Rectal smooth muscle tissue (tissue), 1 donor: ENCODE data around the gene ZBTB25.

Experiments
- H3K27ac ChIP-seq: one replicate; pipeline ENCODE4 v1.7.0; 2013; ENCODE audit warnings: low read depth, low read length, inconsistent platforms
- H3K27me3 ChIP-seq: one replicate; pipeline ENCODE4 v1.7.0; 2013; ENCODE audit warnings: low read length; ENCODE audit not compliant: control insufficient read depth, insufficient read depth
- H3K36me3 ChIP-seq: one replicate; pipeline ENCODE4 v1.7.0; 2013; ENCODE audit warnings: low read length; ENCODE audit not compliant: control insufficient read depth, insufficient read depth
- H3K4me1 ChIP-seq: one replicate; pipeline ENCODE4 v1.7.0; 2013; ENCODE audit warnings: low read length; ENCODE audit not compliant: control insufficient read depth, insufficient read depth
- H3K4me3 ChIP-seq: one replicate; pipeline ENCODE4 v1.7.0; 2013; ENCODE audit warnings: low read length
- H3K9ac ChIP-seq: one replicate; pipeline ENCODE4 v1.7.0; 2013; ENCODE audit warnings: low read length

ZBTB25 gene

DNA sequence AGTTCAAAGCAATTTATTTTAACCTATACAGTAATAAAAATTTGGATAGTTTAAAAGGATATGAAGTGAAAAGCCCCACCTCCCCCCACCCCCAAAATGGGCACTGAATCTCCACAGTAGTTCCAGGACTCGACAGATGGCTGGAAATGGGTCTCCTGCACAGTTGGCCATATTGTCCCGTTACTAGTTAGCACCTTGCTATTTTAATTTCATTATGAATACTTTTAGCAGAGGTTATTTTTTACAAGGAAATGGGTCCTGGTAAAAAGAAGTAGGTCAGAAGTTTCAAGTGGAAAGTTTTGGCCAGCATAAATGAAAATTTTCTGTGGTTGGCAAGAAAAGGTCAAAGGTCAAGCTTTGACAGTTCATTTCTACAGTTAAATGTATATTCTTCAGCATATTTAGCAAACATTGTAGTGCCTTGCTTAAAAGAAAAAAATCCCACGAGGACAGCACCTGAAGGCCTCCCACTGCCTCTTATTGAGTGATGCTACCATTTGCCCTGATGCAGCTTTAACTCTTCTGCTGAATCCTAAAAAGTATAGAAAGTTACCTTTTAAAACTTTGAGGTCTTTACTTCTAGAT lies 87.2 kb downstream of the ZBTB25 start:
- H3K9ac ChIP-seq = no peak overlapping the region
- no peaks in the 10 kb centered on the region for H3K4me1 ChIP-seq
- no peak overlapping the region for H3K4me3 ChIP-seq
- no peak overlapping the region for H3K27ac ChIP-seq
- H3K27me3 ChIP-seq = no peaks in the 10 kb centered on the region
- peaks cover 15% of the 10 kb centered on the region for H3K36me3 ChIP-seq

DNA sequence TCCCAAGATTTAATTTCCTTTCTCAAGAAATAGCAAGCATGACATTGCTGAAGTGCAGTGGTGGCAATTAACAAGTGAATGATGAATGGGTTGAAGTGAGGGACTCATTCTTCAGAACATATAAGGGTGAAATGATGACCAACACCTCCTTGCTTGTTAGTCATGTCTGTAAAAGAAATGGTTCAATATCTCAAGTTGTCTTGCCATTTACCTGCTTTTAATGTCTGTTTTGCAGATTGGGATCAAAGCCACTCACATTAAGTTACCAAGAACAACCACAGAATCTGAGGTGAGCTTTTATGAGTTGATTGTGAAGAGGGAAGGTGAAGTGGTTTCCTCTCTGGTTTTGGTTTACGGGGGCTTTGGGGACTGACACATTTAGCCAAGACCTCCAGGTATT lies 91.4 kb downstream of the ZBTB25 start:
- H3K36me3 ChIP-seq = peaks cover 2% of the 10 kb centered on the region
- no peak overlapping the region for H3K27ac ChIP-seq
- H3K27me3 ChIP-seq = no peaks in the 10 kb centered on the region
- H3K9ac ChIP-seq = no peak overlapping the region
- no peak overlapping the region for H3K4me3 ChIP-seq
- H3K4me1 ChIP-seq = no peaks in the 10 kb centered on the region

DNA sequence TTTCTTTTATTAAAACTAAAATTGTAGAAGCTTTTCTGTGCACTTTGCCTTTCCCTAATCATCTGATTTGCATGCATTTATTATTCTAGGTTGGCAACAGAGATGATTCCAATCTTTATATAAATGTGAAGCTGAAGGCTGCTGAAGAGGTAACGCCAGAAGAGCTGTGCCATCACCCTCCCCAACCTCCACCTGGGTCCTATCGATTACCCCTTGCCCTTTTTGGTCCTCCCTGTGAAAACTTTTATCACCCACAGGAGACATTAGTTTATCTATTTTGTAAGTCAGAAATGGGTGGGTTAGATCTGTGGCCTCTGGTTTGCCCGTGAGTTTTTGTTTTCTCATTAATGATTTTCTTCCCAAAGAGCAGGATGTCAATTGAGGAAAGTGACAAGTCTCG lies 92.6 kb downstream of the ZBTB25 start:
- Histone ChIP-seq H3K9ac (no peak overlapping the region), H3K27me3 (no peaks in the 10 kb centered on the region), H3K36me3 (peaks cover 2% of the 10 kb centered on the region), H3K4me1 (no peaks in the 10 kb centered on the region), H3K27ac (no peak overlapping the region), H3K4me3 (no peak overlapping the region)

DNA sequence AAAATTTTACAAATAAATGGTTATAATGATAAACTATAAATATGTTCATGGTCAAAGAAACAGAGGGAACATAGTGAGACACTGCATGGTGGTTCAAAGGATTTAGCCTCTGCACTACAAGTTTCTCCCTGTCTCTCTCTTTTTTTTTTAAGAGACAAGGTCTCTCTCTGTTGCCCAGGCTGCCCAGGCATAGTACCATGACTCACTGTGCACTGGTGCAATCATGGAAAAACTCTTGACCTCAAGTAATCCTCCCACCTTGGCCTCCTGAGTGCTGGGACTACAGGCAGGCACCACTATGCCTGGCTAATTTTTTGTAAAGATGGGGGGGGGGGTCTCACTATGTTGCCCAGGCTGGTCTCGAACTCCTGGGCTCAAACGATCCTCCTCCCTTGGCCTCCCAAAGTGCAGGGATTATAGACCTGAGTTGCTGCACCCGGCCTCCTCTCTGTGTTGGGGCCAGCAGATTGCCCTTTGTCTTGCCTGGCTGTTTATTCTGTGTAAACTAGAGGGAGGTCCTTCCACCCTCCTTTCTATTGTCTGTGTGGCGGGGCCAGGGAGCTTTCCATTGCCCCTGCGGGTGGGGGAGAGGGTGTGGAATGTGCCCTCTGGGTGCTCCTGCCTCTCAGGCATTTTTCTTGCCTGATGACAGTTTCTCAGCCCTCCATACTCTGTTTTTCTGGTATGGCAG lies 93.4 kb downstream of the ZBTB25 start:
- Histone ChIP-seq H3K27me3 (no peaks in the 10 kb centered on the region), H3K9ac (no peak overlapping the region), H3K4me3 (no peak overlapping the region), H3K4me1 (no peaks in the 10 kb centered on the region), H3K27ac (no peak overlapping the region), H3K36me3 (peaks cover 2% of the 10 kb centered on the region)

DNA sequence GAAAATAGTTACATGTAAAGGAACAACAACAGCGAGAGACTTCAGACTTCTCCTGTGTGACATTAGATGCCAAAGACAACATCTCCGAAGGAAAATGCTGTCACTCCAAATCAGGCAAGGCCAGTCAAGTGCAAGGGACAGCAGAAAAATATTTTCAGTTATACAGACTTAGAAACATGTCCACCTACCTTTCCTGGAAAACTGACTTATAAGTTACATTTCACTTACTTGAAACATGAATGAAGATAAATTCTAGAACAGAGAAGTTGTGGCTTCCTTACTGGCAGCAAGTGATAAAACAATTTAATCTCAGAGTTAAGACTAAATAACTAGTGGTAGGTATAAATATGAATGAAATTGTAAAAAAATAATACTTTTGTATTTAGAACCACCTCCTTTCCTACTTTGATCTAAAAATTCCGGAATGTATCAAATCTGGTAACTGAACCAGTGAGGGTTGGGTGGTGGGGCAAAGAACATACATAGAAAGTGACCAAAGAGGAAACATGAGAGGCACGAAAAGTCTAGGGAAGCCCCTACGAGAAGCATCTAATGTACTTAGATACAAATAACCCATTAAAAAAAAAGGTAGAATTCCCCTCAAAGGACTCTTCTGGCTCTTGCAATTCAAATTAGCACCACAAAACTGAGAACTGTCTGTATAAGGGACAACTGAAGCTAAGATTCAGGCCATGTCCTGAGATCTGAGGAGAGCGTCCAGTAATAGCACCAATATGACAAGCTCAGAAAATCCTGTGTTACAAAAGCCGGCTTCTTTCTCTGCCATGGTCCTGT lies 94.3 kb downstream of the ZBTB25 start:
- no peaks in the 10 kb centered on the region for H3K27me3 ChIP-seq
- H3K27ac ChIP-seq = no peak overlapping the region
- no peak overlapping the region for H3K4me3 ChIP-seq
- H3K9ac ChIP-seq = no peak overlapping the region
- no peaks in the 10 kb centered on the region for H3K4me1 ChIP-seq
- no peaks in the 10 kb centered on the region for H3K36me3 ChIP-seq

DNA sequence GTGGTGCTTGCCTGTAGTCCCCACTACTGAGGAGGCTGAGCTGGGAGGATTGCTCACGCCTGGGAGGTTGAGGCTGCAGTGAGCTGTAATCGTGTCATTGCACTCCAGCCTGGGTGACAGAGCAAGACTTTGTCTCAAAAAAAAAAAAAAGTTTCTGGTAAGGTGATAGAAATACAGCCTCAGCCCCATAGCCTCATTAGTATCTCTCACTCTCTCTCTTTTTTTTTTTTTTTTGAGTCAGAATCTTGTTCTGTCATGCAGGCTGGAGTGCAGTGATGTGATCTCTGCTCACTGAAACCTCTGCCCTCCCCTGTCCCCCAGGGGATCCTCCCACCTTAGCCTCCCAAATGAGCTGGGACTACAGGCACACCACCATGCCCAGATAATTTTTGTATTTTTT lies 96.3 kb downstream of the ZBTB25 start:
- H3K36me3 ChIP-seq = no peaks in the 10 kb centered on the region
- no peaks in the 10 kb centered on the region for H3K4me1 ChIP-seq
- no peak overlapping the region for H3K9ac ChIP-seq

DNA sequence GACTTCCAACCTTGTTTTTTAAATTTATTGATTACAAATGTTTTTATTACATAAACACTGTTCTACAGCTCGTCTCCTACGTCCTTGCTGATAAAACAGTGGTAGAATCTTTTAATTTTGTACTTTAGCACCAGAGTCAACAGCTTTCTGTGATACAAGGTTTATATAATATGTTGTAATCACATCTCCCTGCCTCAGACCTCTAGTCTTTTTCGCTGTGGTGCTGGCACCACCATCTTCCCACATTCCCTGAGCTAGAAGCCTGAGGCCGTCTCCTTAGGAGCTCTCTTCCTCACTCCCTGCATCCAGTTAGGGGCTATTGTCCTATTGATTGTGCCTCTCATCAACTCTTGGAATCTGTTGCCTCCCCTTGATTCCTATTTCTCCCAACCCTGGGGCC lies 98.3 kb downstream of the ZBTB25 start:
- Histone ChIP-seq H3K9ac (no peak overlapping the region), H3K27me3 (no peaks in the 10 kb centered on the region), H3K4me1 (no peaks in the 10 kb centered on the region), H3K4me3 (no peak overlapping the region), H3K27ac (no peak overlapping the region), H3K36me3 (no peaks in the 10 kb centered on the region)

More for the DNA sequence above, 96.3 kb downstream of the ZBTB25 start:
- no peak overlapping the region for H3K4me3 ChIP-seq
- no peaks in the 10 kb centered on the region for H3K27me3 ChIP-seq
- no peak overlapping the region for H3K27ac ChIP-seq

DNA sequence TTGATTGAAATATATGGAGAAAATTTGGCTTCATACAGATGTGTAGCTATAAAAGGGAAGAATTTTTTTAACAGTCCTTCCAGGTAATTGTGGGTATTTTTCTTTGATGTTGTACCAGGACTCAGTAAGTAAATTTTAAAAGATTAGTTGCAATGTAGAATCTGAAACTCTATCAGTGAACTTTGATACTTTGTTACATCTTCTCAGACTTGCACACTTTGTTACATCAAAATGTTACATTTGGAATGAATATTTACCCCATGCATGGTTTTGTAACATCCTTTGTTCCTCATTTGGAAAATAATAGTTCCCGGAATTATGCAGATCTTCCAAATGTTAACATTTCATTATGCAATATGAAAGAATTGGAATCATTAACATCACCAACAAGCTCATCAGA lies 101.7 kb downstream of the ZBTB25 start:
- no peak overlapping the region for H3K9ac ChIP-seq
- no peak overlapping the region for H3K27ac ChIP-seq
- H3K4me1 ChIP-seq = no peaks in the 10 kb centered on the region
- no peak overlapping the region for H3K4me3 ChIP-seq
- H3K27me3 ChIP-seq = no peaks in the 10 kb centered on the region
- H3K36me3 ChIP-seq = no peaks in the 10 kb centered on the region

DNA sequence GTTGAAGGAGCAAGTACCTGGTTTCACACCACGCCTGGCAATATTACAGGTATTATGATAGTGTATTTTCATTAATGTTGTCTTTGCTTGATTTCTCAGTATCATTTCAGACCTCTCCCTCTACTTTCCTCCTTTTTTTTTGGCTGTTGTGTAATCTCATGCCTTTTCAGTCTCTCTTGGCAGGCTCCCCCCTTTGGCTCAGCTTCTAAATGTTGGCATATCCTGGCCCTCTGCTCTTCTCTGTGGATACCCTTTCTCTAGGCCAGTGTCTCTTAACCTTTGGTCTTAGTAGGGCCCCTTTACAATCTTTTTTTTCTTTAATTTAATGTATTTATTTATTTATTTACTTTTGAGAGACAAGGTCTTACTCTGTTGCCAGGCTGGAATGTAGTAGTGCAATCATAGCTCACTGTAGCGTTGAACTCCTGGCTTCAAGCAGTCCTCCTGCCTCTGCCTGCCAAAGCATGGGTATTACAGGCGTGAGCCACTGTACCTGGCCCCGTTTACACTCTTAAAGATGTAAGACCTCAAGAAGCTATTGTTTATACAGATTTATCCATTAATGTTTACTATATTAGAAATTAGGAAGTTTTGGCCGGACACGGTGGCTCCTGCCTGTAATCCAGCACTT lies 102.7 kb downstream of the ZBTB25 start:
- Histone ChIP-seq H3K27me3 (no peaks in the 10 kb centered on the region), H3K4me1 (no peaks in the 10 kb centered on the region), H3K27ac (no peak overlapping the region), H3K4me3 (no peak overlapping the region), H3K9ac (no peak overlapping the region), H3K36me3 (no peaks in the 10 kb centered on the region)
